ENCODE measurements around the gene PISD.
"Not testable (repeated sequence)": the region's sequence is repeated elsewhere in the genome, so short reads cannot be mapped to it uniquely, and the experiment has no call there.

Gene PISD

GRCh38 chr22:31678748-31679147 is 16.7 kb upstream of the PISD start:
- no peak for DNase-seq (ENCODE audit: low read depth in 1 of 2, low spot score in 1 of 2)
- no peak for TF ChIP-seq JUND (IDR thresholded peaks at IDR 0.05; ENCODE audit: low read depth)
- in situ Hi-C loops (cut with HindIII; ENCODE audit: low pct_unique_long_range_greater_than_20kb, low sequenced_read_pairs) = no loop called here

DNA sequence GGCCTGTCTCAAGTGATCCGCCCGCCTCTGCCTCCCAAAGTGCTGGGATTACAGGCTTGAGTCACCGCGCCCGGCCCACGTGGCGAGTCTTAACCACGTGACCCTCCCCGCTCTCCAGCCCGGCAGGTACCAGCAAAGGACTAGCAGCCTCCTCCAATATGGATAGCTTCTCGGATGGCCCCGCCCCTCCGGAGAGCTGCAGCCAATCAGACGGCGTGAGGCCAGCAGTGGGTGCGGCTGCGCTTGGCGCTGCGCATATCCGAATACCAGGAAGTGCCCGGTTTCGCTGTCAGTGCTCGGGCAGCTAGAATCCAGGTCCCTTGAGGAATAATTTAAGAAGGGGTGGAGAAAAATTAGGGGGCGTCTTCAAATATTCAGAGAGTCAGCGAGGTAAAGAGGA is 14.7 kb upstream of the PISD start:
- DNase-seq (ENCODE audit: low read depth in 1 of 2, low spot score in 1 of 2) = peak; percentile 21 to 88
- in situ Hi-C loops (cut with HindIII; ENCODE audit: low pct_unique_long_range_greater_than_20kb, low sequenced_read_pairs) = no loop called here
- no peak for TF ChIP-seq JUND (IDR thresholded peaks at IDR 0.05; ENCODE audit: low read depth)

- DNase-seq (ENCODE audit: low read depth in 1 of 2, low spot score in 1 of 2); in situ Hi-C loops (cut with HindIII; ENCODE audit: low pct_unique_long_range_greater_than_20kb, low sequenced_read_pairs): not testable (repeated sequence)
These were observed 12.2 kb upstream of the PISD start for GRCh38 chr22:31674219-31674618.

DNA sequence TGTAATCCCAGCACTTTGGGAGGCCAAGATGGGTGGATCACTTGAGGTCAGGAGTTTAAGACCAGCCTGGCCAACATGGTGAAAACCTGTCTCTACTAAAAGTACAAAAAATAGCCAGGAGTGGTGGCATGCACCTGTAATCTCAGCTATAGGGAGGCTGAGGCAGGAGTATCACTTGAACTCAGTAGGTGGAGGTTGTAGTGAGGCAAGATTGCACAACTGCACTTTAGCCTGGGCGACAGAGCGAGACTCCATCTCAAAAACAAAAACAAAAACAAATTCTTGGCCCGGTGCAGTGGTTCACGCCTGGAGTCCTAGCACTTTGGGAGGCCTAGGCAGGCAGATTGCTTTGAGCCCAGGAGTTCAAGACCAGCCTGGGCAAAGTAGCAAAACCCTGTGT is 6.8 kb upstream of the PISD start:
- in situ Hi-C loops (cut with HindIII; ENCODE audit: low pct_unique_long_range_greater_than_20kb, low sequenced_read_pairs); DNase-seq (ENCODE audit: low read depth in 1 of 2, low spot score in 1 of 2): not testable (repeated sequence)

GRCh38 chr22:31662668-31663037 is 638 bp upstream of the PISD start:
- TF ChIP-seq JUND (IDR thresholded peaks at IDR 0.05; ENCODE audit: low read depth) = no peak
- DNase-seq (ENCODE audit: low read depth in 1 of 2, low spot score in 1 of 2) = no peak
- in situ Hi-C loops (cut with HindIII; ENCODE audit: low pct_unique_long_range_greater_than_20kb, low sequenced_read_pairs) = no loop called here

DNA sequence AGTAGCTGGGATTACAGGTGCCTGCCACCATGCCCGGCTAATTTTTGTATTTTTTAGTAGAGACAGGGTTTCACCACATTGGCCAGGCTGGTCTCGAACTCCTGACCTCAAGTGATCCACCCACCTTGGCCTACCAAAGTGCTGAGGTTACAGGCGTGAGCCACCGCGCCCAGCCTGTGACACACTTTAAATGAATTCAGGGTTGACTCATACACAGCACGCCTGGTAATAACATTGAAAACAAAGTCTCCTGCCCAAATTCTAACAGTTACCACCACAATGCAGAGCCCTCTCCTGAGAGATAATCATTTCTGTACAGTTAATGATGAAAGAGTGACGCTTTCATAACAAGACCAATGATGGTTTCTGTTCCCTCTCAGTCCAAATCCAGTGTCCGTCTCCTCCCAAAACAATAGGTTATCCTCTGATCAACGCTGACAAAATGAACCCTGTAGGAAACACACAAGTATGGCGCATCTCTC is 1.1 kb downstream of the PISD start:
- DNase-seq (ENCODE audit: low read depth in 1 of 2, low spot score in 1 of 2); in situ Hi-C loops (cut with HindIII; ENCODE audit: low pct_unique_long_range_greater_than_20kb, low sequenced_read_pairs): not testable (repeated sequence)

GRCh38 chr22:31659246-31659645 is 2.8 kb downstream of the PISD start:
- in situ Hi-C loops (cut with HindIII; ENCODE audit: low pct_unique_long_range_greater_than_20kb, low sequenced_read_pairs) = no loop called here
- no peak for DNase-seq (ENCODE audit: low read depth in 1 of 2, low spot score in 1 of 2)
- TF ChIP-seq JUND (IDR thresholded peaks at IDR 0.05; ENCODE audit: low read depth) = no peak

- no peak for DNase-seq (ENCODE audit: low read depth in 1 of 2, low spot score in 1 of 2)
- no peak for TF ChIP-seq JUND (IDR thresholded peaks at IDR 0.05; ENCODE audit: low read depth)
- in situ Hi-C loops (cut with HindIII; ENCODE audit: low pct_unique_long_range_greater_than_20kb, low sequenced_read_pairs) = no loop called here
These were observed 7.6 kb downstream of the PISD start for GRCh38 chr22:31654408-31654807.

DNA sequence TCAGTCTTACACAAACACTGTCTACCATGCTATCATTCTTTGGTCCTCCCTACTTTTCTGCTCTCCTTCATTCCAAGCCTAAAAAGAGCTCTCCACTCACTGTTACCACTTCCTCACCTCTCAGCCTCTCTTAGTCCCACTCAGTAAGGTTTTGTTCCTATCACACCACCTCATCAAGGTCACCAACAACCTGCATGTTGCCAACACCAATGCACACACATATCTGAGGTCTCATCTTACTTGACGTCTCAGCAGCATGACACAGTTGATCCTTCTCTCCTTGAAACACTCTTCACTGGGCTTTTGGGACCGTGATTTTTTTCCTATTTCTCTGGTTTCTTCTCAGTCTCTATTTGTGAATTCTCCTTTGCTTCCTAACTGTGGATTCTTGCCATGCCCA is 8.1 kb downstream of the PISD start:
- TF ChIP-seq JUND (IDR thresholded peaks at IDR 0.05; ENCODE audit: low read depth) = no peak
- no peak for DNase-seq (ENCODE audit: low read depth in 1 of 2, low spot score in 1 of 2)
- in situ Hi-C loops (cut with HindIII; ENCODE audit: low pct_unique_long_range_greater_than_20kb, low sequenced_read_pairs) = no loop called here

- DNase-seq (ENCODE audit: low read depth in 1 of 2, low spot score in 1 of 2) = no peak
- no peak for TF ChIP-seq JUND (IDR thresholded peaks at IDR 0.05; ENCODE audit: low read depth)
- in situ Hi-C loops (cut with HindIII; ENCODE audit: low pct_unique_long_range_greater_than_20kb, low sequenced_read_pairs) = no loop called here
These were observed 8.9 kb downstream of the PISD start for GRCh38 chr22:31652911-31653684.

DNA sequence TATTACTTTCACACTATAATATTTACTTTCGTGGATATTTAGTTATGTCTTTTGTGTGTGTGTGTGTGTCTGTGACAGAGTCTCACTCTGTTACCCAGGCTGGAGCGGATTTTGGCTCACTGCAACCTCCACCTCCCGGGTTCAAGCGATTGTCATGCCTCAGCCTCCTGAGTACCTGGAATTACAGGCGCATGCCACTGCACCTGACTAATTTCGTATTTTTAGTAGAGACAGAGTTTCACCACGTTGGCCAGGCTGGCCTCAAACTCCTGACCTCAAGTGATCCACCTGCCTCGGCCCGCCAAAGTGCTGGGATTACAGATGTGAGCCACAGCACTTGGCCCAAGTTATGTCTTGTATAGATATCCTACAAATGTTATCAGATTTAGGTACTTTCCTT is 9.9 kb downstream of the PISD start:
- in situ Hi-C loops (cut with HindIII; ENCODE audit: low pct_unique_long_range_greater_than_20kb, low sequenced_read_pairs) = no loop called here
- DNase-seq (ENCODE audit: low read depth in 1 of 2, low spot score in 1 of 2) = no peak
- TF ChIP-seq JUND (IDR thresholded peaks at IDR 0.05; ENCODE audit: low read depth) = no peak

- in situ Hi-C loops (cut with HindIII; ENCODE audit: low pct_unique_long_range_greater_than_20kb, low sequenced_read_pairs) = no loop called here
- no peak for TF ChIP-seq JUND (IDR thresholded peaks at IDR 0.05; ENCODE audit: low read depth)
- no peak for DNase-seq (ENCODE audit: low read depth in 1 of 2, low spot score in 1 of 2)
These were observed 10.4 kb downstream of the PISD start for GRCh38 chr22:31651664-31652063.

- in situ Hi-C loops (cut with HindIII; ENCODE audit: low pct_unique_long_range_greater_than_20kb, low sequenced_read_pairs) = no loop called here
- TF ChIP-seq JUND (IDR thresholded peaks at IDR 0.05; ENCODE audit: low read depth) = no peak
- DNase-seq (ENCODE audit: low read depth in 1 of 2, low spot score in 1 of 2) = no peak
These were observed 11.6 kb downstream of the PISD start for GRCh38 chr22:31650391-31650790.
